NB4 (cell line): ENCODE measurements around the gene MGAT5B.

Source experiments
- CTCF ChIP-seq: IDR thresholded peaks from one replicate; pipeline ENCODE4 v1.5.1; 2012; ENCODE audit warnings: low read depth, low read length
- MAX ChIP-seq: IDR thresholded peaks from 2 replicates; pipeline ENCODE4 v1.6.1; 2011; ENCODE audit warnings: low read depth, low read length
- MYC ChIP-seq: IDR thresholded peaks from 2 replicates; pipeline ENCODE4 v1.6.1; 2011; ENCODE audit warnings: low read depth, low read length
- POLR2A ChIP-seq: IDR thresholded peaks from 2 replicates; pipeline ENCODE4 v1.6.1; 2011; ENCODE audit warnings: mild to moderate bottlenecking; ENCODE audit not compliant: insufficient read length; ENCODE audit errors: extremely low read depth

DNA sequence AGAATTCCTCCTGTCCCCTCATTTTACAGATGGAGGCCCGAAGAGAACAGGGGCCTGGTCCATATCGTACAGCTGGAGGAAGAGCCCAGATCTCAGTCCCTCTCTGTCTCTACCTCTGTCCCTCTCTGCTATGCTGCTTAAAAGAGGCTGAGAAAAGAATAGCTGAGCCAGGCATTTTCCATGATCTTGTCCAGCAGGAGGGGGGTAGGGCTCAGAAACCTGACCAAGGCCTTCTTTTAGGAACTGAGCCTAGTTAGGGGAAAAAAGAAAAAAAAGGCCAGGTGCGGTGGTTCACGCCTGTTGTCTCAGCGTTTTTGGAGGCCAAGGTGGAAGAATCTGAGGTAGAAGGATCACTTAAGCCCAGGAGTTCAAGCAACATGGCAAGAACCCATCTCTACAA is 84.2 kb downstream of the MGAT5B start:
- TF ChIP-seq MYC (no peak), POLR2A (no peak), CTCF (no peak), MAX (no peak)
